ENCODE results near the gene ZNF385B.

- TF ChIP-seq CTCF (IDR thresholded peaks at IDR 0.05) (no peak), POLR2A (IDR thresholded peaks at IDR 0.05) (no peak)
Measured at GRCh38 chr2:179724403-179724802, 137.0 kb downstream of the ZNF385B start.

All from ovary (tissue), 3 donors.